HG03025 (cell line): ENCODE measurements around the gene SLC5A6.

Source experiments
- ATAC-seq: cut with Tn5 transposase; IDR thresholded peaks from one replicate; pipeline ENCODE4 v1.9.1; 2021; ENCODE audit warnings: mild to moderate bottlenecking, moderate library complexity; ENCODE audit not compliant: unreplicated experiment, low FRiP score

Gene SLC5A6

DNA sequence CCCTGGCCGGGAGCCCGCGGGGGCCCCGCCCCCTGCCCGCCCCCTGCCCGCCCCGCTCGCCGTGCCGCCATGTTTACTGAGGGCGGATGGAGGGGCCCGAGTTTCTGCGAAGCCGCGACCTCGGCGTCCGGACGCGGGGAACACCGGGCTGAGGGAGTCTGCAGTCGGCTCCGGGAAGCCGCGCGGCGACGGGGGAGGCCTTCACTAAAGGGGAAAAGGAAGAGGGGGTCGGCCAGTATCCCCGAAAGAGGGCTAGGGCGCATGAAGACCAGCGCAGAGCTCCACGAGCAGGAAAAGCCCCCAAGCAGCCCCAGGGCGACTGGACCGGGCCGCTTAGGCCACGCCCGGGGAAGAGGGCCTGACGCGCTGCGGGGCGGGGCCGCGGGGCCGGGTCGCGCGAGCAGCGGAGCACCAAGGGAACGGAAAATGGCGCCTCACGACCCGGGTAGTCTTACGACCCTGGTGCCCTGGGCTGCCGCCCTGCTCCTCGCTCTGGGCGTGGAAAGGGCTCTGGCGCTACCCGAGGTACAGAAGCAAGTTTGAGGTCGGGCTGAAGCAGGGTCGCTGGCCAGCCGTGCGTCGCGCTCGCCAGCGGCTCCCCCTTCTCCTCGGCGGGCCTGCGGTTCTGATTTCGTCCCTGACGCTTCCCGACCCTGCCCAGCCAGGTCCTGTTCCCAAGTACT lies at the start of gene SLC5A6, which contains the start of gene ATRAID:
Gene SLC5A6 (minus strand): TSS at position 326 of the 683 bp plus-strand sequence. CDS start 4,618 bp downstream, outside the sequence.
Gene ATRAID (plus strand): TSS at position 99 of the 683 bp plus-strand sequence. CDS start 328 bp downstream, at position 427.
- peak; percentile 79 for ATAC-seq

DNA sequence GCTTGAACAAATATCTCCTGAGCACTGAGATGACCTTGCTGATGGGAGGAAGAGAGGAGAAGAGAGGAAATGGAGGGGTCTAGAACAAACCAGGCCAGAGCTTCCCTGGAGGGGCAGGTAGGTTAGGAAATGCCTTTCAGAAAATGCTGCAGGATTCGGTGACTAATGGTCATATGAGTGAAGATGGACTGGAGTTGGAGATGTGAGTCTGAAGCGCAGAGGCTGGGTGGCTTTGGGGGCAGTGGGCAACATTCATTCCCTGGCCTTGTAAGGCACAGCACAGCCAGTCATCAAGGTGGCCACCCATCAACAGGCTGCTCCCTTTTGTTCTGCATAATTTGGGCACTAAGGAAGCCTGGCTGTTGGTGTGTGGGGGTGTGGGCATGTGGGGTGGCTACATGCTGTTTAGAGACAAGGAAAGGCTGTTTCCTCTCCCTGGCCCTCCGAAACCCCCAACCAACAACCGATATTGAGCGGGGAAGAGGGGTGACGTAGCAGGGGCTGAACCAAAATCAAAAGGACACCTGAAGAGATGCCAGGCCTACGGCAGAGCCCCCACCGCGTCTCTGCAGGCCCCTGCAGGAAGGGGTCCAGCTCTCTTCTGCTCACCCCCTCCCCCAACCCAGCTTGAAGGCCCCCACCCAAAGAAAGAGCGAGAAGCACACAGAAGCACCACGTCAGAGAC lies 49.3 kb upstream of the SLC5A6 start:
- no peak for ATAC-seq

DNA sequence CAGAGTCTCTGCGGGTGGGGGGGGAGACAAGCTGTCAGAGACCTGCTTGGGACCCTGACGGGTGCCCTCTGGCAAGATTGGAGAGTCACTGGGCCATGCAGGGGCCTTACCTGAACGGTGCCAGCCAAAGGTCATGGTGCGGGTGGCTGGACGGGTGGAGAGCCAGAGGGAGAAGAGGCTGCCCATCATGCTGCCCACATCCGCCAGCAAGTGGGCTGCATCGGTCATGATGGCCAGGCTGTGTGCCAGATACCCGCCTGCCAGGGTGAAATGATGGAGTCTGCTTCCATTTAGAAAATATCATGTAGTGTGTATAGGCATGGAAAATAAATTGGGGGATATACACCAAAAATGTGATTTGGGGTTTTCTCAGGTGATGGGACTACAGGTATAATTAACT lies 46.0 kb upstream of the SLC5A6 start:
- no peak for ATAC-seq

DNA sequence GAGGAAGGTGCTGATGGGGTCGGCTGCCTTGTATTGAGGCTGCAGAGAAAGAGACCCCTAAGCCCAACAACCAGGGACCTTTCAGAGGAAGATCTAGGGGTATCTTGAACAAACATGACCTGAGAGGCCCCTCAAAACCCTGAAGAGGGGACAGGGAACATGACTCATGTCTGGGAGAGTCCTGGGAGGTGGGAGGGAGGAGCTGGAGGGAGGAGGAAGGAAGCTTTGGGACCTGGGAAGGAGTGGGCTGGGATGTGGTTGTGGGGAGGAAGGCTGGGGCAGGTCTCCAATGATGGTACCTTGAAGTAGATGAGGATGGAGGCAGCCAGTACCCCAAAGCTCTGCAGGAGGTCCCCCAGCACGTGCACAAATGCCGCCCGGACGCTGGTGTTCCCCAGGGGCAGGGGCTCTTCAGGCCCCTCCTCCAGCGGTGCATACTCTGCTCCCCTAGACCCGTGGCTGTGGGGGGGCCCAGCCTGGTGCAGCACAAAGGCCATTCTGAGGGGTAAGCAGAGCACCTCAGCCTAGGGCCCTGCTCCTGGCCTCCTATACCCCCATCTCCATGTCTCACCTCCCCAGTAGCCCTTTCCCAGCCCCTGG lies 44.9 kb upstream of the SLC5A6 start:
- no peak for ATAC-seq

DNA sequence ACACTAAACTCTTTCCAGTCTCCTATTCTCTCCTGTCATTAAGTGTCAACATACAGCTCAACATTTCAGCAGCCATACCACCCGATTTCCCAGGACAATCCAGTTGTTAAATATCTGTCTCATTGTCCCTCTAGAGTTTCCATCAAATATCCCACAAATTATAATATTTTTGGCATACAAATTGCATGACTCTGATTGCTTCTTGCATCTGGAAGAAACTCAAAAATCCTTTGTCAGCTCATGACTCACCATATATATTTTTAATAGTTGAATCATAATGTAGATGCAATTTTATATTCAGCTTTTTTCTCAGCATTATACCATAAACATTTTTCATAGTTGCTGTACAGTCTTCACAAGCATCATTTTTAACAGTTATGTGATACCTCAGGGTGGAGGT lies 43.6 kb upstream of the SLC5A6 start:
- ATAC-seq, result no peak

DNA sequence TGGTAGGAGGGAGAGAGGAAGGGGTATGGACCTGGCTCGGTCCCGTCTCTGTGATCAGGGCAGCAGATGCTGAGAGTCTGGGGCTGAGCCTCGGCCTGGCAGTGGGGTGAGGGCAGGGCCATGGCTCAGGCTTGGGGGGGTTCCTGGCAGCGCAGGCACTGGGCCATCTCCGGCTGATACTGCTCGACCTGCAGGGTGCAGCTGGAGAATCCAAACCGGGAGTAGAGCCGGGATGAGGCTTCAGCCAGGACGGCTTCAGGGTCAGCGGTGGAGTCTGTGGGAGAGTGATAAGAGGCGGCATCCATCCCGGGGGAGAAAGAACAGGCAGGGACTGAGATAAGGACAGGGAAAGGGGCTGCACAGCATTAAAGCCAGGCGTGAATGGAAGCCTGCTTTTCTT lies 43.1 kb upstream of the SLC5A6 start:
- ATAC-seq, result no peak

DNA sequence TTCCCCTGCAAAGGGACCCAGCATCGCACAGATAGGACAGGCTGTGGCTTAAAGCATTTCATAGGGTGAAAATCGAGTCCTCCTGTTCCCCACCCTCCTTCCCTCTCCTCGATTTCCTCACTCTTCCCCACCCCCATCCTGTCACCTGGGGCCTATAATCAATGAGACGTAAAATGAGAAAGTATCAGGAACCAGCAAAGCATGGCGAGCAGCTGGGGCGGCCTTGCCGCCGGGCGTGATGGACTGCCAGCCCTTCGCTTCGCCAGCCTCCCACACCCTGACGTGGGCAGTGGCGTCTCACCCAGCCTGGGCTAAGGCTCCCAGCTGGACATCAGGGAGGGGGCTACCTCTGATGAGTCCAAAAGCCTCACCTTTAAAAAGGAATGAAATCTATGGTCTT lies 39.7 kb upstream of the SLC5A6 start:
- no peak for ATAC-seq

DNA sequence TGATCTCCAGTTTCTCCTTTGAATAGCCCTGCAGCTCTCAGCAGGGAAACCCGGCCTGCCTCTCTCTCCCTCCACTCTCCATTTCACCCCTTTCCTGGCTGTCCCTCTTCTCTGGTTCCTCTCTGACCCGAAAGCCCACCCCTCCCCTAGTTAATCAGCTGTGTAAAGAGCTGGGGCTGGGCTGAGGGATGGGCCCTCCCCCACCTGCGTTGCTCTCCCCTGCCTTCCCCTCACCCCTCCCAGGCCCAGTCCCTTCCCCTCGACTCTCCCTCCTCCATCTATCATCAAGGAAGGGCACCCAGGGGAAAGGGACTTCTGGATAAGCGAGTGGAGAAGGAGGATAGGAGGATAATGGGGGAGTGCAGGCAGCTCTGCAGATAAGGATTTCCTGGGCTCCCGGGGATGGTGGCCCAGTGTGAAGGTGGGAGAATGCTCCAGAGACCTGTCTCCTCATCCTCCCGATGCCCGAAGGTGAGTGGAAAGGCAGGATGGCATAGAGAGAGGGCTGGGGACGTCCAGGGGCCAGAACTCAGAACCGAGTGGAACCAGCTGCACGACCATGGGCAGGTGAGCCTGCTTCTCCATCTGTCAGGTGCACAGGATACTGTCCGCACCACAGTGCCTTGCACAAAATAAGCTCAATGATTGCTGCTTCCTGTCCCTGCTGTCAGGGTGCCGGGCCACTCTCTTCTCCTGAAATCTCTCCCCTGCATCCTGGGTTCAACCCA lies 38.7 kb upstream of the SLC5A6 start:
- no peak for ATAC-seq

DNA sequence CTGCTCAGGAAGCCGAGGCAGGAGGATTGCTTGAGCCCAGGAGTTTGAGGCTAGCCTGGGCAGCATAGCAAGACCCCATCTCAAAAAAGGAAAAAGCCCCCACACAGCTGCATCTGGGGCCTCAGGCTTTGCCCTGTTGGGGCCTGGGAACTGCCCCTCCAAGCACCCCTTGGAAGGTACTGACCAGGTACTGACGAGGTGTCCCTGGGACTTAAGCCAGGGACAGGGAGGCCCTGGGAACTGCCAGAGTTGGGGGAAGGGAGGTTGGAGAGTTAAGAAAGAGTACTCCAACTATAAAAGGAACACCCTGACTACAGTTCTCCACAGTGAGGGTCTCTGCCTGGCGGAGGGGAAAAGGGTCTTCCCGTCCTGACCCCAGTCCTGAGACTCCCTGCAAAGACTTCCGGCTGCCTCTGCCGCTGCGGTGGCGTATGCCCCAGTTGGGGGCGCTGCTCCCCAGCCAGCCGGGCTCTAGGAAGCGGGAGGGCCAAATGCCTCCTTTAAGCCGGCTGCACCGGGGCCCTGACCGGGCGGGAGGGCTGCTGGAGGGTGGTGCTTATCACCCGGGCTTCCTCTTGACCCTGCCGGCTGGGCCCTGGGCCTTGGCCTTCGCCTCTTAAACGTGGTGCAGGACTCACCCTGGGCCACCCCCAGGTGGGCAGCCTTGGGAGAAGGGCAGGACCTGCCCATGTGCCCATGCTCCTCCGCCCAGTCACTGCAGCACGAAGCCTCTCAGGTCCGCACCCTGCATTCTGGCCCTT lies 38.0 kb upstream of the SLC5A6 start:
- ATAC-seq, result no peak

DNA sequence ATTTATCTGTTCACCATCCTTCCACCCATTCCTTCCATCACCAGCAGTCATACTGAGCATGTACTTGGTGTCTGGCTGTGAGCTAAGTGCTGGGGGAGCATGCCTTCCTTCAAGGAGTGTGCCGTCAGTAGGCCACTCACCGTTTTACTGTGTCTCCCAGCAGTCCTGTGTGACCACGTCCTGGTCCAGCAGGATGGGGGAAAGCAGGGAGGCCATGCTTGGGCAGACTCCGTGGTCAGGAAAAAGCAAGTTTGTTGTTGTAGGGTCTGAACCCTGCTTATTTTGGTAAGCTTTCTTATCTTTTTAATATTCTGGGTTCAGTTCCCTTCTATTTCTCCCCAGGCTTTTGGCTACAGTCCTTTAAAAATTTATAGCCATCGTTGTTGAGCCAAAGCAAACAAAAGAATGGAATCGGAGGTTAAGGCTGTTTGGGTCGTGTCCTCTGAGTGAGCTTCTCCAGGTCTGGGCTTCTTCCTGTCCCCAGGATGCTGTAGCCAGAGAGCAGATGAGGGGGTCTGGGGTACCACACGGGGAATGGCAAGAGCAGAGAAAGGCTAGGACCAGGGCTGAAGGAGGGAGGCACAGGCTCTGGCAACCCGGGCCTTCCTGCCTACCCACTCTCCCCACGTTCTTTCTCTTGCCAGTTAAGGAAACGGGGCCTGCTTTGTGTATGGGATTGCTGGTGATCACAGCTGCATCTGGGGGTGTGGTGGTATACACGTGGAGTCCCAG lies 37.3 kb upstream of the SLC5A6 start:
- ATAC-seq, result no peak

DNA sequence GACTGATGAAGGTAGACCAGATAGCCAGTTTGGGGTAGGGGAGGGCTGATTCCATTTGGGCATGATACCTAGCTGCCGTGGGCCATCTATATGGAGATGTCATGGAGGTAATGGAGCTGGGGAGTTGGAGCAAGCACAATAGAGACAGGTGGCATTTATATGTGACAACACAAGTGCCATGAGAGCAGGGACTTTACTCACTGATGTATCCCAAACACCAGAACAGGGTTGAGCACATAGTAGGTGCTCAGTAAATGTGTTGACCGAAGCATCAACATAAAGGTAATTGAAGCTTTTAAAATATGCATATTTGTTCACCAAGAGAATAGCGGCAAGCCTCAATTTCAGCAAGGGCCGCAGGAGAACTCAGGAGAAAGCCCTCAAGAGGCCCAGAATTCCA lies 35.8 kb upstream of the SLC5A6 start:
- no peak for ATAC-seq

DNA sequence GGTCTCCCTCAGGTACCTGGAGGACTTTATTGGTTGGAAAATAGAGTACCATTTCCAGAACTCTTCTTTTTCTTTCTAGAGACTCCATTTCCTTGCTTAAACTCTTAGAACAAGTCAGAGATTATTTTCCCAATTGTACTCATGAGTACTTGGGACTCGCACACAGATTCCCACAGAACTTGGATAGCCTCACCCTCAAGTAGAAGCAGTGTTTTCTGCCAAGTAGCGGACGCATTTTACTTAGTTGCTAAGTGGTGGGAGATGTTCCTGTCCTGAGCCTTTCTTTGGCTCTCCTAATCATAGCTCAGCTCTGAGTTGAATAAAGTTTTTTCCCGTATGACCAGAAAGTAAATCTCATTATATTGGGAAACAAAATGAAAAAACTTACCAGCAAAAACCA lies 33.6 kb upstream of the SLC5A6 start:
- no peak for ATAC-seq

DNA sequence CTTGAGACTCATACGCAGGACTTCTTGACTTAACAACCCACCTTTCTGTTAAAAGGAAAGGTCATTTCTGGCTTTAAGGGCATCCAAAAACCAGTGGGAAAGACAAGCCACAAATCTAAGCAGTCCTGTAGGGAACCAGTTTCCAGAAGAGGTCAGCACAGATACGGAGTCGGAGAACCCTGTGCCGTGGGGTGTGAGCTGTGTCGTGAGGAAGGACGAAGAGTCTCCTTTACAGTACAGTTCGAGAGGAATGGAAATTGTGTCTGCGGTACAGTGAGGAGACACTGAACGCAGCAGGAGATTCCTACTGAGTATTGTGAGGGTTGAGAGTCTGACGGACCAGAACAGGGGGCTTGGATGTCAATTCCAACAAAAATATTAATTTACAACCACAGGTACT lies 33.0 kb upstream of the SLC5A6 start:
- no peak for ATAC-seq

DNA sequence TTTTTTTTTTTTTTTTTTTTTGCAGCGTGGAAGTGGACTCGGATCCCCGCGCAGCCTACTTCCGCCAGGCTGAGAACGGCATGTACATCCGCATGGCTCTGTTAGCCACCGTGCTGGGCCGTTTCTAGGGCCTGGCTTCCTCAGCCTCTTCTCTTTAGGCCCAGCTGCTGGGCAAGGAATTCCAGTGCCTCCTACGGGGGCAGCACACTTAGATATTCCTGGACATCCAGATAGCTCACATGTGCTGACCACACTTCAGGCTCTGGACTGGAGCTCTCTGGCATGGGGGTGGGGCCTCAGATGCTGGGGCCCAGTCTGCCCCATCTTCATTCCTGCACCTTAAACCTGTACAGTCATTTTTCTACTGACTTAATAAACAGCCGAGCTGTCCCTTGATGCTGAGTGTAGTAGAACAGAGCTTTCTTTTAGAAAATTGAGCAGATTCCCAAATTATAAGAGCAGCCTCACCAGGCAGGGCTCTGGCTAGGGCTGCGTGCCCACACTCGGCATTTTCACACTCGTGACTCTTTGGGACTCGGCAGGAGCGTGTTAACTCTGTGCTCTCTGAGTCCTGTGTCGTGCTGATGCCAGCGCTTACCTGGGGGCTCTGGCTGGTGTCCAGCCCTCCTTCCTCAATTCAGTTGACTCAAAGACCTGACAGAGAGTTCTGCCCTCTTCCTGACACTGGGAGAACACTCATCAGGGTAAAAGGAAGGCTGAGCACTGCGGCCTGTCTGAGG lies 31.5 kb upstream of the SLC5A6 start:
- no peak for ATAC-seq

DNA sequence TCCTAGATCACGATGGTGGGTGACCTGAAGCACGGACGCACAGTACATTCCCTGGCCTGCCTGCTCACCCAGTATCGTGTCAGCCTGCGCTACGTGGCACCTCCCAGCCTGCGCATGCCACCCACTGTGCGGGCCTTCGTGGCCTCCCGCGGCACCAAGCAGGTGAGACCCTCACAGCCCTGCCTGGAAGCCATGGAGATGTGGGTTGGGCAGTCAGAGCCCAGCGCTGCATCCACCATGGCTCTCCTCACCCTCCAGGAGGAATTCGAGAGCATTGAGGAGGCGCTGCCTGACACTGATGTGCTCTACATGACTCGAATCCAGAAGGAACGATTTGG lies 30.5 kb upstream of the SLC5A6 start:
- ATAC-seq, result no peak

DNA sequence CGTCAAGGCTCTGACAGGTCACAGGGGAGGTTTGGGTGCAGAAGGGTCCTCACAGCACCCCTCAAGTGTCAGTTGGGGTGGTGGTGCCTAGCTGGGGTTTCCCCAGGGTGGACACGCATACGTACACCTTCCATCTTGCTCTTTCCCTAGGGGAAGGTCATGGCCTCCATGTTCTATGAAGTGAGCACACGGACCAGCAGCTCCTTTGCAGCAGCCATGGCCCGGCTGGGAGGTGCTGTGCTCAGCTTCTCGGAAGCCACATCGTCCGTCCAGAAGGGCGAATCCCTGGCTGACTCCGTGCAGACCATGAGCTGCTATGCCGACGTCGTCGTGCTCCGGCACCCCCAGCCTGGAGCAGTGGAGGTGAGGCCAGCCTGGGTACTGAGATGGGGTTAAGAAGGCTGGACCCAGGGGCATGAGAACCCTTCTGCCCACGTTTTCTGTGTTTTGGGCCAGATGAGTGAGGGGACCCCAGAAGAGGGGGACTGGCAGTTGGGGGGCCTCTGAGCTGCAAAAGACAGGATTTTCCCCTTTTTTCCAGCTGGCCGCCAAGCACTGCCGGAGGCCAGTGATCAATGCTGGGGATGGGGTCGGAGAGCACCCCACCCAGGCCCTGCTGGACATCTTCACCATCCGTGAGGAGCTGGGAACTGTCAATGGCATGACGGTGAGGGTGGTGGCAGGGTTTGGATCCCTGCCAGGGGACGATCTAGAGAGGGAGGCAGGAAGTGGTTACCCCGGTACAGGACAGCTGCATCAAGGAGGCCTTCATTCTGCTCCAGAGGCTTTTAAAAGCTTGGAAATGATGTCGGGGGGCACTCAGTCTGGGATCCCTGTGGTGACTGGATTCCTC lies 29.9 kb upstream of the SLC5A6 start:
- ATAC-seq, result no peak

DNA sequence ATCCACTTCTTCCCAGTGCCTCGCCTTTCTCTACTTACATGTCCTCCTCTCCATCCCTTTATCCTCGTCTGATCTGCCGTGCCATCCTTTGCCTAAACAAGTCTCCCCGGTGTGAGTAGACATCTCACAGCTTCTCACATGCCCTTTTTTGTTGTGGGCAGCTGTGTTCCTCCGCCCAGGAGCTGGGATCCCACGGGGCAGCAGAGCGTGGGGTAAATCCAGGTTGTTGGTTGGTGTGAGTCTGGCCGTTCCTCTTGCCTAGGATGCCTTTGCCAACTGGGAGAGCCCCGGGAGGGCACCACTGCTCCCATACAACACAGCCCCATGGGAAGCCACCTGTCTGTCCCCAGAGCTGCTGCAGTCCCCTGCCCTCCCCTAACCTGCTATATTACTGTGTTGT lies 28.3 kb upstream of the SLC5A6 start:
- no peak for ATAC-seq

DNA sequence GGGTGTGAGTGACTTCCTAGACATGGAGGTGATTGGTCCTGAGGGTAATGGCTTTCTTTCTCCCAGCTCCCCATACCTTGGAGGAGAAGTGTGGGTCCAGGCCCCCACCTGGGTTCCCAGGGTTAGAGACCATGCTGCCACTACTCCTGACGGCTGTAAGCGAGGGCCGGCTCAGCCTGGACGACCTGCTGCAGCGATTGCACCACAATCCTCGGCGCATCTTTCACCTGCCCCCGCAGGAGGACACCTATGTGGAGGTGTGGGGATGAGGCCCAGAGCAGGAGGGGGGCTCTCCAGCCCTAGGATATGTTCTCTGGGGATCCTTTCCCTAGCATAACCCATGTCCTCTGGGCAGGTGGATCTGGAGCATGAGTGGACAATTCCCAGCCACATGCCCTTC lies 26.9 kb upstream of the SLC5A6 start:
- ATAC-seq, result no peak
